Endothelial cell of umbilical vein (primary cell): Measurements from ENCODE around the gene GAPDHS. TPM values are rescaled to one million over a fixed set of nuclear protein-coding genes. Genes with fewer than 3 reads are reported as not detected.
A peak's percentile ranks its signal among the peaks of the same experiment; 100 is the strongest.

ENCODE experiments used
- BruUV-seq: library from RNA; stranded (reverse); fragments of 400-500 nt; replicated peaks from 2 replicates; lab custom pipeline; 2021; lab: Mats Ljungman, UMichigan
- CTCF ChIA-PET: fragments of 300-600, 350-600 bp; sonication (Branson Sonifier 250); formaldehyde crosslinking; loops from one replicate; lab custom pipeline; 2021; ENCODE audit warnings: antibody characterized with exemption, inconsistent platforms; lab: Charles Lee
- POLR2A ChIA-PET: fragments of 300-600, 350-600 bp; sonication (Branson Sonifier 250); formaldehyde crosslinking; loops from one replicate; lab custom pipeline; 2021; ENCODE audit warnings: antibody characterized with exemption, inconsistent platforms; lab: Charles Lee
- DNase-seq: peaks from one replicate; pipeline ENCODE4 v3.0.0-alpha.2; 2011; ENCODE audit warnings: low read depth, low spot score
- FAIRE-seq: peaks from 2 replicates; lab custom pipeline; 2011; peaks lifted over from hg19 to GRCh38; lab: Jason Lieb, UNC
- H2AFZ ChIP-seq: 2 replicates; pipeline ENCODE4 v1.6.0; 2012; ENCODE audit warnings: low read depth, low read length, control low read depth, inconsistent platforms
- H3K27ac ChIP-seq: 2 replicates; pipeline ENCODE4 v1.5.1; 2011; ENCODE audit warnings: low read depth, mild to moderate bottlenecking, control low read depth, low read length, moderate library complexity; ENCODE audit not compliant: insufficient read depth
- H3K27me3 ChIP-seq, 2 experiments: 2 replicates each; pipeline versions ENCODE4 v1.6.0 to v1.6.1; 2011; ENCODE audit warnings: low read length in 2 of 2, mixed read lengths in 1 of 2; ENCODE audit not compliant: control insufficient read depth in 2 of 2, insufficient read depth in 2 of 2
- H3K36me3 ChIP-seq, 2 experiments: 2 replicates in 1 of 2; 3 replicates in 1 of 2; pipeline ENCODE4 v1.5.1; 2011; ENCODE audit warnings: low read length in 2 of 2, mild to moderate bottlenecking in 1 of 2, moderate library complexity in 1 of 2; ENCODE audit not compliant: control insufficient read depth in 2 of 2, insufficient read depth in 2 of 2; ENCODE audit errors: extremely low read depth in 1 of 2
- H3K4me1 ChIP-seq: 3 replicates; pipeline ENCODE4 v1.5.1; 2011; ENCODE audit warnings: mild to moderate bottlenecking, low read length; ENCODE audit not compliant: control insufficient read depth, insufficient read depth; ENCODE audit errors: extremely low read depth
- H3K4me2 ChIP-seq: 2 replicates; pipeline ENCODE4 v1.6.1; 2011; ENCODE audit warnings: low read length, control low read depth, mixed read lengths; ENCODE audit not compliant: insufficient read depth
- H3K4me3 ChIP-seq, 3 experiments: fragments of 200-600 bp in 1 of 3; sonication (generic), shearing (Covaris generic) in 1 of 3; replicated peaks in 1 of 3; 2 replicates each; pipeline ENCODE4 v1.5.1; 2011 to 2016; ENCODE audit warnings: control low read depth in 3 of 3, low read length in 3 of 3, mild to moderate bottlenecking in 2 of 3, inconsistent platforms in 1 of 3, low read depth in 1 of 3, moderate library complexity in 1 of 3; ENCODE audit not compliant: insufficient read depth in 1 of 3
- H3K79me2 ChIP-seq: 2 replicates; pipeline ENCODE4 v1.6.0; 2012; ENCODE audit warnings: low read length, inconsistent platforms; ENCODE audit not compliant: control insufficient read depth, insufficient read depth
- H3K9ac ChIP-seq: replicated peaks from 2 replicates; pipeline ENCODE3; 2011; ENCODE audit warnings: low read length, control low read depth; ENCODE audit not compliant: insufficient read depth; ENCODE audit errors: extremely low read depth
- H3K9me1 ChIP-seq: replicated peaks from 3 replicates; pipeline ENCODE4 v1.6.0; 2011; ENCODE audit warnings: mild to moderate bottlenecking, low read length; ENCODE audit not compliant: control insufficient read depth, insufficient read depth; ENCODE audit errors: extremely low read depth
- H3K9me3 ChIP-seq: replicated peaks from 2 replicates; pipeline ENCODE4 v1.5.1; 2012; ENCODE audit warnings: low read length, inconsistent platforms; ENCODE audit not compliant: control insufficient read depth, insufficient read depth
- H4K20me1 ChIP-seq: replicated peaks from 2 replicates; pipeline ENCODE3; 2011; ENCODE audit warnings: mild to moderate bottlenecking, low read length; ENCODE audit not compliant: control insufficient read depth, insufficient read depth; ENCODE audit errors: extremely low read depth
- EZH2 ChIP-seq: IDR thresholded peaks from 2 replicates; pipeline ENCODE4 v1.6.1; 2012; ENCODE audit warnings: borderline replicate concordance, low read depth, mild to moderate bottlenecking, moderate library complexity, low read length, inconsistent platforms; ENCODE audit not compliant: severe bottlenecking
- FOS ChIP-seq: IDR thresholded peaks from 2 replicates; pipeline ENCODE4 v1.6.1; 2011; ENCODE audit warnings: mild to moderate bottlenecking, low read length, moderate library complexity, borderline replicate concordance; ENCODE audit not compliant: insufficient read depth
- GATA2 ChIP-seq: IDR thresholded peaks from 2 replicates; pipeline ENCODE4 v1.7.0; 2011; ENCODE audit warnings: low read depth, mild to moderate bottlenecking, moderate library complexity, mixed read lengths, low read length; ENCODE audit not compliant: insufficient read length, insufficient read depth
- JUN ChIP-seq: IDR thresholded peaks from 2 replicates; pipeline ENCODE4 v1.6.1; 2011; ENCODE audit warnings: borderline replicate concordance, low read depth; ENCODE audit not compliant: insufficient read length, insufficient read depth
- MYC ChIP-seq: IDR thresholded peaks from one replicate; pipeline ENCODE4 v1.6.1; 2011; ENCODE audit warnings: mild to moderate bottlenecking, low read depth, low read length
- POLR2A ChIP-seq: IDR thresholded peaks from 2 replicates; pipeline ENCODE4 v1.6.1; 2012; ENCODE audit warnings: low read depth, mild to moderate bottlenecking, control low read depth, low read length
- POLR2AphosphoS5 ChIP-seq: IDR thresholded peaks from 2 replicates; pipeline ENCODE4 v1.6.1; 2012; ENCODE audit warnings: low read depth, mild to moderate bottlenecking, control low read depth, low read length, moderate library complexity; ENCODE audit not compliant: insufficient read depth
- dilution Hi-C: fragments of 300-500 bp; cut with MboI; formaldehyde crosslinking; loops from one replicate; pipeline ENCODE4 v1.15.0; 2019; ENCODE audit warnings: low sequenced_read_pairs; ENCODE audit not compliant: extremely low pct_ligation_motif_present
- intact Hi-C: fragments of 100-400 bp; cut with micrococcal nuclease; formaldehyde crosslinking; loops from one replicate; pipeline ENCODE4 v1.10.0; 2022
- polyA plus RNA-seq, 4 experiments: library from polyadenylated mRNA; depleted of rRNA in 3 of 4; stranded (reverse) in 3 of 4; unstranded in 1 of 4; fragments of >200 nt; gene quantifications; 2 replicates each; pipeline versions ENCODE4 v1.2.1 to v1.2.3, GENCODE V29; 2011 to 2012; ENCODE audit warnings: missing spikeins in 1 of 4
- total RNA-seq: library from RNA; stranded (reverse); gene quantifications from 2 replicates; pipeline ENCODE4 v1.2.3, GENCODE V29; 2021
- TF ChIP-seq, protein P1 (sequence below), 2 donors: IDR thresholded peaks; 1 replicate in 1 of 2; 2 replicates in 1 of 2; pipeline ENCODE4 v1.5.1; 2011; ENCODE audit warnings: low read length in 2 of 2, mild to moderate bottlenecking in 2 of 2, moderate library complexity in 2 of 2, control low read depth in 1 of 2, inconsistent platforms in 1 of 2, low read depth in 1 of 2; ENCODE audit not compliant: insufficient read depth in 1 of 2; ENCODE audit errors: extremely low read depth in 1 of 2
- TF ChIP-seq, protein P2 (sequence below): IDR thresholded peaks from 2 replicates; pipeline ENCODE4 v1.6.1; 2011; ENCODE audit not compliant: insufficient read depth, insufficient read length

Gene GAPDHS
- total and polyA plus RNA-seq, 2 donors (not counting 3 experiments of a cell fraction or from before 2014, with no cell fraction given): not detected

DNA sequence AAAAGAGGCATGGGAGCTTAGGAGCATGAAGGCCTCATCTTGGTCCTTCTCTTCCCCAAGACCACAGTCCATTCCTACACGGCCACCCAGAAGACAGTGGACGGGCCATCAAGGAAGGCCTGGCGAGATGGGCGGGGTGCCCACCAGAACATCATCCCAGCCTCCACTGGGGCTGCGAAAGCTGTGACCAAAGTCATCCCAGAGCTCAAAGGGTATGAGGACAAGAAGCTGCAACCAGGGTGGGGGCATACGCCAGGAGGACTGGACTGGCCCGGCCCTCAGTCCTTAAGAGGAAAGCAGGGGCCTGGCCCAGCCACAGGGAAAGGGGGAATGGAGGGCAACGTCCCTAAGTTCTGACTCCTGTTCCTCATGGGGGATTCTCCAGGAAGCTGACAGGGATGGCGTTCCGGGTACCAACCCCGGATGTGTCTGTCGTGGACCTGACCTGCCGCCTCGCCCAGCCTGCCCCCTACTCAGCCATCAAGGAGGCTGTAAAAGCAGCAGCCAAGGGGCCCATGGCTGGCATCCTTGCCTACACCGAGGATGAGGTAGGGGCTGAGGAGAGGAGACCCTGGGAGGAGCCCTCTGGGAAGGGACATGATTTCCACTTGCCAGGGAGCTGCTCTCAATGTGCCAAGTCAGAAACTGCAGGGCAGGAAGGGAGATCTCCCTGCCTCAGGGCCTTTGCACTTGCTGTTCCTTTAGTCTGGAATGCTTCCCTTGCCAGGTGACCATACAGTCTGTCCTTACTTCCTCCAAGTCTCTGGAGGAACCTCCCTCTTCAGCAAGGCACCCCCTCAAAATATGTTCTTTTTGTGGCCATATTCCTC, 10.2 kb downstream of the GAPDHS start:
- H3K27me3 ChIP-seq: no peaks in the 10 kb centered on the region
- no peak overlapping the region for H3K27ac ChIP-seq
- dilution Hi-C loops (no loop called here), intact Hi-C loops (no loop called here)
- ChIA-PET POLR2A (no interaction called here), CTCF (interaction anchor here (1.3 kb wide), 1 partner anchor 33 kb away, joined by 6 read pairs; no protein-coding TSS in a partner anchor)
- H3K4me2 ChIP-seq: no peak overlapping the region
- no peak overlapping the region for H2AFZ ChIP-seq
- no TSS peak for BruUV-seq
- DNase-seq (no peak), FAIRE-seq (no peak)
- H4K20me1 ChIP-seq: no peaks in the 10 kb centered on the region
- no peaks in the 10 kb centered on the region for H3K9me3 ChIP-seq
- peaks cover 16% of the 10 kb centered on the region for H3K4me1 ChIP-seq
- H3K36me3 ChIP-seq: no peaks in the 10 kb centered on the region
- TF ChIP-seq, protein P1, sequence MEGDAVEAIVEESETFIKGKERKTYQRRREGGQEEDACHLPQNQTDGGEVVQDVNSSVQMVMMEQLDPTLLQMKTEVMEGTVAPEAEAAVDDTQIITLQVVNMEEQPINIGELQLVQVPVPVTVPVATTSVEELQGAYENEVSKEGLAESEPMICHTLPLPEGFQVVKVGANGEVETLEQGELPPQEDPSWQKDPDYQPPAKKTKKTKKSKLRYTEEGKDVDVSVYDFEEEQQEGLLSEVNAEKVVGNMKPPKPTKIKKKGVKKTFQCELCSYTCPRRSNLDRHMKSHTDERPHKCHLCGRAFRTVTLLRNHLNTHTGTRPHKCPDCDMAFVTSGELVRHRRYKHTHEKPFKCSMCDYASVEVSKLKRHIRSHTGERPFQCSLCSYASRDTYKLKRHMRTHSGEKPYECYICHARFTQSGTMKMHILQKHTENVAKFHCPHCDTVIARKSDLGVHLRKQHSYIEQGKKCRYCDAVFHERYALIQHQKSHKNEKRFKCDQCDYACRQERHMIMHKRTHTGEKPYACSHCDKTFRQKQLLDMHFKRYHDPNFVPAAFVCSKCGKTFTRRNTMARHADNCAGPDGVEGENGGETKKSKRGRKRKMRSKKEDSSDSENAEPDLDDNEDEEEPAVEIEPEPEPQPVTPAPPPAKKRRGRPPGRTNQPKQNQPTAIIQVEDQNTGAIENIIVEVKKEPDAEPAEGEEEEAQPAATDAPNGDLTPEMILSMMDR (IDR thresholded peaks at IDR 0.05; ENCODE audit: extremely low read depth in 1 of 2, insufficient read depth in 1 of 2, low read depth in 1 of 2, low read length in 2 of 2): no peak
- H3K79me2 ChIP-seq: peaks cover 15% of the 10 kb centered on the region
- no peak overlapping the region for H3K4me3 ChIP-seq
- no peak overlapping the region for H3K9ac ChIP-seq
- no peaks in the 10 kb centered on the region for H3K9me1 ChIP-seq

DNA sequence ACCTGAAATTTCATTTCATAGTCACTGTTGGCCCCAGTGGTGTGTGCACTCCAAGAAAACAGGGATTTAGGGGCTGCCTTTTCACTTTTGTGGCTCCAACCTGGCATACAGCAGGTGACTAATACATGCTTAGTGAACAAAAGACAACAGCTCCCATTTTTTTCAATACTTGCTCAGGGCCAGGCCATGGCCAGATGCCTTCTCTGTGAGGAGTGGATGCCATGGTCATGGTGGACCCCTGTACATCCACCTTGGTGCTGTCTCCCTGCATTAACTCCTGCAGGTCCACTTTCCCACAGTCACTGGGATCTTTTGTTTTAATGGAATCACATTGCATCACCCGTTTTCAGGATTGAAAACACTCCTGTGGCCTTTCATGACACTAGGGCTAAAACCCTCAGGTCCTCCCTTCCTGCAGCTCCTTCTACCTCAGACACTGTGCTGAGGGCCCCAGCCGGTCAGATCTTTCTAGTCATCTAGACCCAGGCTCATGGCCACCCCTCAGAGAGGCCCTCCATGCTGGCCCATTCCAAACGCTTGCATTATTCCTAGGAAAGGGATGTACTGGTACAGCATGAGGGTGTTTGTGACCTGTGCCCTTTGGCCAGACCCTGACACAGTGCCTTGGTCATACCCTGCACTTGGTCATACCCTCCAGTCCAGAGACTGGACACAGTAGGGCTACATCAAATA, 11.0 kb downstream of the GAPDHS start:
- no peak for FAIRE-seq
- H3K9me3 ChIP-seq: no peaks in the 10 kb centered on the region
- ChIA-PET POLR2A (no interaction called here), CTCF (interaction anchor here (1.0 kb wide), 1 partner anchor 34 kb away, joined by 4 read pairs; no protein-coding TSS in a partner anchor)
- peaks cover 15% of the 10 kb centered on the region for H3K79me2 ChIP-seq
- peak overlapping the region; percentile 81 for H2AFZ ChIP-seq
- H3K9me1 ChIP-seq: no peaks in the 10 kb centered on the region
- peak overlapping the region; percentile 77 to 88 (median 88) for H3K4me3 ChIP-seq
- TF ChIP-seq, protein P2, sequence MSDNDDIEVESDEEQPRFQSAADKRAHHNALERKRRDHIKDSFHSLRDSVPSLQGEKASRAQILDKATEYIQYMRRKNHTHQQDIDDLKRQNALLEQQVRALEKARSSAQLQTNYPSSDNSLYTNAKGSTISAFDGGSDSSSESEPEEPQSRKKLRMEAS: no peak
- TF ChIP-seq, protein P1 (IDR thresholded peaks at IDR 0.05; ENCODE audit: extremely low read depth in 1 of 2, insufficient read depth in 1 of 2, low read depth in 1 of 2, low read length in 2 of 2): no peak
- no peak for TF ChIP-seq EZH2
- no peak for TF ChIP-seq MYC
- TF ChIP-seq JUN: no peak
- TF ChIP-seq GATA2: no peak
- no peak for TF ChIP-seq POLR2A
- TF ChIP-seq POLR2AphosphoS5: no peak
- no peak for TF ChIP-seq FOS
- H3K27me3 ChIP-seq: no peaks in the 10 kb centered on the region
- BruUV-seq: no TSS peak
- H3K36me3 ChIP-seq: no peaks in the 10 kb centered on the region
- peaks cover 16% of the 10 kb centered on the region for H3K4me1 ChIP-seq
- dilution Hi-C loops (no loop called here), intact Hi-C loops (no loop called here)
- H3K4me2 ChIP-seq: peak overlapping the region; percentile 86
- no peaks in the 10 kb centered on the region for H4K20me1 ChIP-seq
- peak overlapping the region; percentile 87 for H3K9ac ChIP-seq
- no peak overlapping the region for H3K27ac ChIP-seq
- DNase-seq: no peak
